Neural progenitor cell (in vitro differentiated cells): ENCODE results near the gene PER3.

Experiments used
- CTCF ChIP-seq: fragments of 200-600 bp; sonication (generic); IDR thresholded peaks from 2 replicates; pipeline ENCODE4 v1.5.1; 2017; ENCODE audit warnings: antibody characterized with exemption, mild to moderate bottlenecking
- EZH2 ChIP-seq: fragments of 200-600 bp; sonication (generic); IDR thresholded peaks from 2 replicates; pipeline ENCODE4 v1.6.1; 2017; ENCODE audit warnings: antibody characterized with exemption, mild to moderate bottlenecking, moderate library complexity

- TF ChIP-seq CTCF (no peak), EZH2 (no peak)
Measured at GRCh38 chr1:7847599-7847998, 63.5 kb downstream of the PER3 start.
